ENCODE data around the gene NTSR1.

The NTSR1 gene

DNA sequence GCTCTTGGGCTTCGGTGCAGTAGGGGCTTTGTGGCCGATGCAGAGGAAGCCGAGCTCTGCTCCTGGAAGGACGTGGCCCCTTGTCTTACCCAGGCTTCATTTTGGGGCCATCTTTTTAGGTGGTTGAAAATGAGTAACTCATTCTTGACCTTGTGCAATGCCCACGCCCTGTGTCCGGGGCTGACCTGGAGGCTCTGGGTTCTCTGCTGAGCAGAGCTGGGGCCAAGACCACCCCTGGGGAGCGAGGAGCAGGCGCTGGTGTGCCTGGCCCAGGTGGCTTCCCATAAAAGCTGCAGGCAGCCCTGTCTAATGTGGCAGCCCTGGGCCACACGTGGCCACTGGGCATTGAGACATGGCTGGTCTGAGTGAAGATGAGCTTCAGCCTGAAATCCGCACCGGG lies 25.7 kb downstream of the NTSR1 start:
- no peak for DNase-seq (ENCODE audit: extremely low read depth, low read depth)

DNA sequence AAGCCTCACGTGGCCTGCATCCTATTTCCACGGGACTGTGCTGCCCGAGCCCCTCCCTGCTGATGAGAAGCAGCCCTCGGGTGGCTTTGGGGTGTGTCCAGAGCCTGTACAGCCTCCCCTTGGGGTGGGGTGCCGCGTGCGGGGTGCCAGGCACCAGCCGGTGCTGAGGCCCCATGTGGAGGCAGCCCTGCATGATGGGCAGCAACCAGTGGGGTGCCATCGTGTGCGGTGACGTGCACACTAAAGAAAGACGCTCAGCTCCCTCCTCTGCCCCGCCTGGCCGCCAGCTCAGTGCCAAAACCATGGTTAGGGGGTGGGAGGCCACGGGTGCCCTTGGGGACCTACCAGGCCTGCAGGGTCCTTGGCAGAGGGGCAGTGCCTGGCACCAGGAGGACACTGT lies 26.2 kb downstream of the NTSR1 start:
- no peak for DNase-seq (ENCODE audit: extremely low read depth, low read depth)
- TF ChIP-seq, protein P1, sequence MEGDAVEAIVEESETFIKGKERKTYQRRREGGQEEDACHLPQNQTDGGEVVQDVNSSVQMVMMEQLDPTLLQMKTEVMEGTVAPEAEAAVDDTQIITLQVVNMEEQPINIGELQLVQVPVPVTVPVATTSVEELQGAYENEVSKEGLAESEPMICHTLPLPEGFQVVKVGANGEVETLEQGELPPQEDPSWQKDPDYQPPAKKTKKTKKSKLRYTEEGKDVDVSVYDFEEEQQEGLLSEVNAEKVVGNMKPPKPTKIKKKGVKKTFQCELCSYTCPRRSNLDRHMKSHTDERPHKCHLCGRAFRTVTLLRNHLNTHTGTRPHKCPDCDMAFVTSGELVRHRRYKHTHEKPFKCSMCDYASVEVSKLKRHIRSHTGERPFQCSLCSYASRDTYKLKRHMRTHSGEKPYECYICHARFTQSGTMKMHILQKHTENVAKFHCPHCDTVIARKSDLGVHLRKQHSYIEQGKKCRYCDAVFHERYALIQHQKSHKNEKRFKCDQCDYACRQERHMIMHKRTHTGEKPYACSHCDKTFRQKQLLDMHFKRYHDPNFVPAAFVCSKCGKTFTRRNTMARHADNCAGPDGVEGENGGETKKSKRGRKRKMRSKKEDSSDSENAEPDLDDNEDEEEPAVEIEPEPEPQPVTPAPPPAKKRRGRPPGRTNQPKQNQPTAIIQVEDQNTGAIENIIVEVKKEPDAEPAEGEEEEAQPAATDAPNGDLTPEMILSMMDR (IDR thresholded peaks at IDR 0.05; ENCODE audit: low read depth, low read length): no peak

More for the DNA sequence above, 25.7 kb downstream of the NTSR1 start:
- TF ChIP-seq, protein P1 (IDR thresholded peaks at IDR 0.05; ENCODE audit: low read depth, low read length): no peak

DNA sequence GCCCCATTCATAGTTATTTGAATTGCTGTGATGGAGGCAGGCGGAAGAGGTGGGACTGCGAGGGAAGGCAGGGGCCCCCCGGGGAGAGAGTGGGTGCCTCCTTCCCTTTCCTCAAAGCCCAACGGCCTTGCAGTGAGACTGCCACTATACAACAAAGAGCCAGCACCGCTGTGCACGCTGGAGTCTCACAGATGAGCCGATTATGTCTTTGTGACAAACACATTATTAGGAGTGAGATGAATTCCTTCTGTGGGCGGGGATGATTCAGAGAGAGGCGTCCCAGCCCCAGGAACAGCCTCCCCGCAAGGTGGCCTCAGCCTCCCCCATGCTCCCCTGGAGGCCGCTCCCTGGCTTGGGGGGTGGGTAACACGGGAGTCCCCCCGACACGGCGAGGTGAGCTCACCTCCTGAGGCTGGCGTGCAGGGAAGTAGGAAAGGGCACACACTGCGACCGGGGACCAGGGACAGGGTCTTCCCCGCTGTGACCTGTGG lies 26.7 kb downstream of the NTSR1 start:
- no peak for DNase-seq (ENCODE audit: extremely low read depth, low read depth)
- TF ChIP-seq, protein P1 (IDR thresholded peaks at IDR 0.05; ENCODE audit: low read depth, low read length): no peak

DNA sequence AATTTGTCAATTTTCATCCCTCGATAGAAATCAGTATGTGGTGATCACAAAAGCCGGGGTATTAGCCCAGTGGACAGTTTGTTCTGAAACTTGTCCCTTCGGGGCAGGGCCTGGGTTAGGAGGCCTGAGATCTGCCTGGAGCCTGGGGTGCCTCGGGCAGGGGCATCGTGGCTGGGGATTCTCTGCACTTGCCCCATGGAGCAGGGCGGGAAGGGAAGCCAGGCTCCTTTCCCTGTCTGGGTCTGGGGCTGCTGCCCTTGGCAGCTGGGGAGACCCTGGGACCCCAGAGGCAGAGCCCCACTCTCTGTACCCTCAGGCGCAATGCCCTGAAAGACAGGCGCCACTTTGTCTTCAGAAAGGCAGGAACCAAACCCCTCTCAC lies 27.4 kb downstream of the NTSR1 start:
- TF ChIP-seq, protein P1 (IDR thresholded peaks at IDR 0.05; ENCODE audit: low read depth, low read length): no peak
- no peak for DNase-seq (ENCODE audit: extremely low read depth, low read depth)

DNA sequence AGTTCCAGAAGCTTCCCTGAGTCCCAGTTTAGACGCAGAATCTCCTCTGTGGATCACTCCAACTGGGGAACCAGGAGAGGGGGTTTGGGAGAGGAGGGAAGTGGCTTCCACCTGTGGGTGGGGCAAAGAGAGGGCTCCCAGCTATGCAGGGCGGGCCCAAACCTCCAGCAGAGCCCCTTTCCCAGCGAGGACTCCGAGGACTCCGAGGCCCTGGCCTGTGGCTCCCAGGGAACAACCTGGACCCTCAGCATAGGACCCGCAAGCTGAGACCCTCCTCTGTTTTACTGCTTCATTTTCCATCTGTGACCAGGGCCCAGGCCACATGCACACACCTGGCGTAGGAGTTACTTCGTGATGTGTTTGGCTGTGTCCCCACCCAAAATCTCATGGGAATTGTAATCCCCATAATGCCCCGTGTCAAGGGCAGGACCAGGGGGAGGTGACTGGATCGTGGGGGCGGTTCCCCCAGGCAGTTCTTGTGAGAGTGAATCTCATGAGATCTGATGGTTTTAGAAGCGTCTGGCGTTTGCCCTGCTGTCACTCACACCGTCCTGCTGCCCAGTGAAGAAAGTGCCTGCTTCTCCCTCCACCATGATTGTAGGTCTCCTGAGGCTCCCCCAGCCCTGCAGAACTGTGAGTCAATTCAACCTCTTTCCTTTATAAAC lies 27.9 kb downstream of the NTSR1 start:
- TF ChIP-seq, protein P1 (IDR thresholded peaks at IDR 0.05; ENCODE audit: low read depth, low read length): no peak
- DNase-seq (ENCODE audit: extremely low read depth, low read depth): no peak

DNA sequence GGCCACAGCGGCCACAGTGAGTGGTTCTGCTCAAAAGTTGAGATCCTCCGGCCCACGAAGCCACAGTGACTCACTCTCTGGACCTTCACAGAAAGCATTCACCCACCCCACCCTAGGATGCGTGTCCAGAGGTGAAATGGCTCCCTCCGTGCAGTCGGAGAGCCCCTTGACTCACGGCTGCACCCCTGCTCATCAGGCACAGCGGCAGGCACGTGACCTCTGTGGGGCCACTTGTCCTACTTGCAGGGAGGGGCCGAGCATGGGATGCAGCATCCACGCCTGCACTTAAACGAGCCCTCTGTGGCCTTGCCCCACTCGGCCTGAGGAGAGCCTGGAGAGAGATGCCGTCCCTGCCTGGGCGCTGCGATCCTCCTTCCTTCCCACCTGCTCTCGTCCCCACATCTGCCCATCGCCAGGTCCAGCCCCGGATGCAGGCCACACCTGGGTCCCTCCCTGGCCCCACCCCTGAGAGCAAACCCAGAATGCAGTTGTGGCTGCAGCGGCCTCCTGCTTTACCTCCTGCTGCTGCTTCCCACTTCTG lies 28.7 kb downstream of the NTSR1 start:
- no peak for DNase-seq (ENCODE audit: extremely low read depth, low read depth)
- TF ChIP-seq, protein P1 (IDR thresholded peaks at IDR 0.05; ENCODE audit: low read depth, low read length): no peak

DNA sequence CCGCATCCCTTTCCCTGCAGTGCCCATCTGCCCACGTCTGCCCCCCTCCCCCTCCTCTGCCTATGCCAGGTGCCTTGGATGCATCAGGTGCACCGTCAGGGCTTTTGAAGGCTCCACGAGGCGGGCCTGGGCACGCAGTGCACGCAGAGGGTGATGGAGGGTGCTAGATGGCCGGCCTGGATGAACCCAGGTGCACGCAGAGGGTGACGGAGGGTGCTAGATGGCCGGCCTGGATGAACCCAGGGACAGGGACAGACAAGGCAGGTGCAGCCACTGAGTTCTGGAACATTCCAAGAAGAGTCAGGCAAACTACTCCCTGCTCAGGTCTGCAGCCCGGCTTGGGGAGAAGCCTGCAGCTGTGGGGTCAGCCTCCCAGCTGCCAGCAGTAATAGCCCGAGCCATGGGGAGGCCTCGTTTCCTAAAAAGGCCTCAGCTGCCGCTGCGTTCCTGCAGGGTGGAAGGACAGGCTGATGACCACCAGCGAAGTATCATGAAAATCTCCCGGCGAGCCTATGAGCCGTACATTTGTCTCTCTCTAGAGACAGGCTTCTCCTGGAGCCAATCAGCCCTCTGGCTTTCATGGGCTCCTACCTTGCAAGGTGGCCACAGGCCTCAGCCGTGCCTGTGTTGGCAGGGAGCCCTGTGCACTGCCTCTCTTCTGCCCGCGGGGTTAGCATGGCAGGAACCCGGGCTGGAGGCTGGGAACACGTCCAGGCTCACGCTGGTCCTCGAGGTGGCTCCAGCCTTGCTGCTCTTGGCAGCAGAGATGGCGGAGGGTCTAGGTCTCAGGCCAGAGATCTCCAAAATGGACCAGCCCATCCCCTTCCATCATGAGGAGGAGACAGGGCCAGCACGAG lies 29.6 kb downstream of the NTSR1 start:
- TF ChIP-seq, protein P1 (IDR thresholded peaks at IDR 0.05; ENCODE audit: low read depth, low read length): no peak
- DNase-seq (ENCODE audit: extremely low read depth, low read depth): no peak

Measured in AG09319 (cell line).